Smooth muscle cell (in vitro differentiated cells): Measurements from ENCODE around the gene ELL. TPM values are rescaled to one million over a fixed set of nuclear protein-coding genes. Genes with fewer than 3 reads are reported as not detected.

Source experiments
- DNase-seq: peaks from one replicate; lab custom pipeline; 2025; ENCODE audit not compliant: unreplicated experiment; lab: John Stamatoyannopoulos, UW
- H2AFZ ChIP-seq: fragments of 200-600 bp; sonication (generic); 2 replicates; pipeline ENCODE4 v1.6.0; 2016; ENCODE audit warnings: antibody characterized with exemption, low read depth, mild to moderate bottlenecking
- H3F3A ChIP-seq: fragments of 200-600 bp; sonication (generic); 2 replicates; pipeline ENCODE4 v1.6.0; 2017; ENCODE audit warnings: antibody characterized with exemption, low read depth
- H3K27ac ChIP-seq: fragments of 200-600 bp; sonication (generic); 2 replicates; pipeline ENCODE4 v1.5.1; 2016; ENCODE audit warnings: low read depth, mild to moderate bottlenecking
- H3K27me3 ChIP-seq: fragments of 200-600 bp; sonication (generic); 2 replicates; pipeline ENCODE4 v1.6.1; 2016; ENCODE audit warnings: low read depth, mild to moderate bottlenecking
- H3K36me3 ChIP-seq: fragments of 200-600 bp; sonication (generic); 2 replicates; pipeline ENCODE4 v1.5.1; 2016; ENCODE audit warnings: low read depth
- H3K4me1 ChIP-seq: fragments of 200-600 bp; sonication (generic); 2 replicates; pipeline ENCODE4 v1.5.1; 2016; ENCODE audit warnings: low read depth
- H3K4me2 ChIP-seq: fragments of 200-600 bp; sonication (generic); 2 replicates; pipeline ENCODE4 v1.6.0; 2016; ENCODE audit warnings: mild to moderate bottlenecking
- H3K4me3 ChIP-seq: fragments of 200-600 bp; sonication (generic); 2 replicates; pipeline ENCODE4 v1.5.1; 2016; ENCODE audit warnings: mild to moderate bottlenecking
- H3K79me2 ChIP-seq: fragments of 200-600 bp; sonication (generic); 2 replicates; pipeline ENCODE4 v1.6.0; 2016; ENCODE audit warnings: low read depth, mild to moderate bottlenecking
- H3K9ac ChIP-seq: fragments of 200-600 bp; sonication (generic); 2 replicates; pipeline ENCODE4 v1.6.0; 2016; ENCODE audit warnings: low read depth
- H3K9me3 ChIP-seq: fragments of 200-600 bp; sonication (generic); replicated peaks from 2 replicates; pipeline ENCODE4 v1.5.1; 2016; ENCODE audit warnings: low read depth
- H4K20me1 ChIP-seq: fragments of 200-600 bp; sonication (generic); 2 replicates; pipeline ENCODE4 v1.6.0; 2016; ENCODE audit warnings: low read depth
- CTCF ChIP-seq: fragments of 200-600 bp; sonication (generic); IDR thresholded peaks from 2 replicates; pipeline ENCODE4 v1.5.1; 2017; ENCODE audit warnings: borderline replicate concordance, mild to moderate bottlenecking, antibody characterized with exemption; ENCODE audit not compliant: insufficient read depth, poor library complexity, severe bottlenecking
- WGBS: methylation state at CpG from one replicate; pipeline ENCODE4 v1.1.7; 2016; ENCODE audit warnings: low lambda C conversion rate; 5-methylcytosine and 5-hydroxymethylcytosine counted together
- polyA plus RNA-seq: library from polyadenylated mRNA; unstranded; fragments of >200 nt; fragmentation: Nextera tagmentation; extraction: Ambion mirVana; gene quantifications from 2 replicates; pipeline ENCODE4 v1.2.1, GENCODE V29; 2016
- total RNA-seq: library from RNA; depleted of rRNA; stranded (reverse); fragments of >200 nt; gene quantifications from 2 replicates; pipeline ENCODE4 v1.2.3, GENCODE V29; 2014

ELL gene
- total and polyA plus RNA-seq, 2 experiments from 2014 or later = 12.8 to 15.2 TPM

- H3K9me3 ChIP-seq = no peaks in the 10 kb centered on the region
- H4K20me1 ChIP-seq = peaks cover 100% of the 10 kb centered on the region
- no peaks in the 10 kb centered on the region for H3K36me3 ChIP-seq
- no peak overlapping the region for H3K4me2 ChIP-seq
- no peaks in the 10 kb centered on the region for H3F3A ChIP-seq
- no peak overlapping the region for H3K4me3 ChIP-seq
- peaks cover 99% of the 10 kb centered on the region for H3K79me2 ChIP-seq
- no peaks in the 10 kb centered on the region for H3K4me1 ChIP-seq
- no peak overlapping the region for H2AFZ ChIP-seq
- no peaks in the 10 kb centered on the region for H3K27me3 ChIP-seq
- H3K9ac ChIP-seq = no peak overlapping the region
- H3K27ac ChIP-seq = no peak overlapping the region
- WGBS = 82% methylated on average over 15 of the region's 15 CpGs
- TF ChIP-seq CTCF = no peak
- DNase-seq = no peak
Observed at GRCh38 chr19:18503337-18503970, 18.4 kb downstream of the ELL start.

GRCh38 chr19:18502638-18503294, 19.1 kb downstream of the ELL start:
- TF ChIP-seq CTCF = no peak
- no peak for DNase-seq
- Histone ChIP-seq H3K27me3 (no peaks in the 10 kb centered on the region), H3F3A (no peaks in the 10 kb centered on the region), H3K4me2 (no peak overlapping the region), H3K36me3 (no peaks in the 10 kb centered on the region), H4K20me1 (peaks cover 100% of the 10 kb centered on the region), H3K9me3 (no peaks in the 10 kb centered on the region), H3K4me1 (no peaks in the 10 kb centered on the region), H3K4me3 (no peak overlapping the region), H3K9ac (no peak overlapping the region), H2AFZ (no peak overlapping the region), H3K27ac (no peak overlapping the region), H3K79me2 (peaks cover 99% of the 10 kb centered on the region)
- 91% methylated on average over 17 of the region's 17 CpGs for WGBS

- no peaks in the 10 kb centered on the region for H3K4me1 ChIP-seq
- H2AFZ ChIP-seq = no peak overlapping the region
- no peak overlapping the region for H3K4me2 ChIP-seq
- H3K27ac ChIP-seq = no peak overlapping the region
- H3K27me3 ChIP-seq = no peaks in the 10 kb centered on the region
- H3K9ac ChIP-seq = no peak overlapping the region
- H3F3A ChIP-seq = no peaks in the 10 kb centered on the region
- peaks cover 99% of the 10 kb centered on the region for H3K79me2 ChIP-seq
- WGBS = 87% methylated on average over 7 of the region's 7 CpGs
- DNase-seq = no peak
- H4K20me1 ChIP-seq = peaks cover 100% of the 10 kb centered on the region
- no peaks in the 10 kb centered on the region for H3K9me3 ChIP-seq
- no peak for TF ChIP-seq CTCF
- no peak overlapping the region for H3K4me3 ChIP-seq
- H3K36me3 ChIP-seq = no peaks in the 10 kb centered on the region
Observed at GRCh38 chr19:18502246-18502637, 19.6 kb downstream of the ELL start.

GRCh38 chr19:18501832-18502231, 20.0 kb downstream of the ELL start:
- no peak for TF ChIP-seq CTCF
- Histone ChIP-seq H3K36me3 (no peaks in the 10 kb centered on the region), H3K79me2 (peaks cover 99% of the 10 kb centered on the region), H3F3A (no peaks in the 10 kb centered on the region), H3K4me1 (no peaks in the 10 kb centered on the region), H3K9me3 (no peaks in the 10 kb centered on the region), H4K20me1 (peaks cover 100% of the 10 kb centered on the region), H3K4me2 (no peak overlapping the region), H2AFZ (no peak overlapping the region), H3K27me3 (no peaks in the 10 kb centered on the region), H3K27ac (no peak overlapping the region), H3K4me3 (no peak overlapping the region), H3K9ac (no peak overlapping the region)
- DNase-seq = no peak
- 96% methylated on average over 9 of the region's 9 CpGs for WGBS
